Endothelial cell of umbilical vein (primary cell): ENCODE data around the gene GPR137B. TPM values are rescaled to one million over a fixed set of nuclear protein-coding genes. Genes with fewer than 3 reads are reported as not detected.

ENCODE experiments used
- BruUV-seq: library from RNA; stranded (reverse); fragments of 400-500 nt; replicated peaks from 2 replicates; lab custom pipeline; 2021; lab: Mats Ljungman, UMichigan
- CTCF ChIA-PET: fragments of 300-600, 350-600 bp; sonication (Branson Sonifier 250); formaldehyde crosslinking; loops from one replicate; lab custom pipeline; 2021; ENCODE audit warnings: antibody characterized with exemption, inconsistent platforms; lab: Charles Lee
- POLR2A ChIA-PET: fragments of 300-600, 350-600 bp; sonication (Branson Sonifier 250); formaldehyde crosslinking; loops from one replicate; lab custom pipeline; 2021; ENCODE audit warnings: antibody characterized with exemption, inconsistent platforms; lab: Charles Lee
- DNase-seq: peaks from one replicate; pipeline ENCODE4 v3.0.0-alpha.2; 2011; ENCODE audit warnings: low read depth, low spot score
- FAIRE-seq: peaks from 2 replicates; lab custom pipeline; 2011; peaks lifted over from hg19 to GRCh38; lab: Jason Lieb, UNC
- H2AFZ ChIP-seq: 2 replicates; pipeline ENCODE4 v1.6.0; 2012; ENCODE audit warnings: low read depth, low read length, control low read depth, inconsistent platforms
- H3K27ac ChIP-seq: 2 replicates; pipeline ENCODE4 v1.5.1; 2011; ENCODE audit warnings: low read depth, mild to moderate bottlenecking, control low read depth, low read length, moderate library complexity; ENCODE audit not compliant: insufficient read depth
- H3K27me3 ChIP-seq, 2 experiments: 2 replicates each; pipeline versions ENCODE4 v1.6.0 to v1.6.1; 2011; ENCODE audit warnings: low read length in 2 of 2, mixed read lengths in 1 of 2; ENCODE audit not compliant: control insufficient read depth in 2 of 2, insufficient read depth in 2 of 2
- H3K36me3 ChIP-seq, 2 experiments: 2 replicates in 1 of 2; 3 replicates in 1 of 2; pipeline ENCODE4 v1.5.1; 2011; ENCODE audit warnings: low read length in 2 of 2, mild to moderate bottlenecking in 1 of 2, moderate library complexity in 1 of 2; ENCODE audit not compliant: control insufficient read depth in 2 of 2, insufficient read depth in 2 of 2; ENCODE audit errors: extremely low read depth in 1 of 2
- H3K4me1 ChIP-seq: 3 replicates; pipeline ENCODE4 v1.5.1; 2011; ENCODE audit warnings: mild to moderate bottlenecking, low read length; ENCODE audit not compliant: control insufficient read depth, insufficient read depth; ENCODE audit errors: extremely low read depth
- H3K4me2 ChIP-seq: 2 replicates; pipeline ENCODE4 v1.6.1; 2011; ENCODE audit warnings: low read length, control low read depth, mixed read lengths; ENCODE audit not compliant: insufficient read depth
- H3K4me3 ChIP-seq, 3 experiments: fragments of 200-600 bp in 1 of 3; sonication (generic), shearing (Covaris generic) in 1 of 3; replicated peaks in 1 of 3; 2 replicates each; pipeline ENCODE4 v1.5.1; 2011 to 2016; ENCODE audit warnings: control low read depth in 3 of 3, low read length in 3 of 3, mild to moderate bottlenecking in 2 of 3, inconsistent platforms in 1 of 3, low read depth in 1 of 3, moderate library complexity in 1 of 3; ENCODE audit not compliant: insufficient read depth in 1 of 3
- H3K79me2 ChIP-seq: 2 replicates; pipeline ENCODE4 v1.6.0; 2012; ENCODE audit warnings: low read length, inconsistent platforms; ENCODE audit not compliant: control insufficient read depth, insufficient read depth
- H3K9ac ChIP-seq: replicated peaks from 2 replicates; pipeline ENCODE3; 2011; ENCODE audit warnings: low read length, control low read depth; ENCODE audit not compliant: insufficient read depth; ENCODE audit errors: extremely low read depth
- H3K9me1 ChIP-seq: replicated peaks from 3 replicates; pipeline ENCODE4 v1.6.0; 2011; ENCODE audit warnings: mild to moderate bottlenecking, low read length; ENCODE audit not compliant: control insufficient read depth, insufficient read depth; ENCODE audit errors: extremely low read depth
- H3K9me3 ChIP-seq: replicated peaks from 2 replicates; pipeline ENCODE4 v1.5.1; 2012; ENCODE audit warnings: low read length, inconsistent platforms; ENCODE audit not compliant: control insufficient read depth, insufficient read depth
- H4K20me1 ChIP-seq: replicated peaks from 2 replicates; pipeline ENCODE3; 2011; ENCODE audit warnings: mild to moderate bottlenecking, low read length; ENCODE audit not compliant: control insufficient read depth, insufficient read depth; ENCODE audit errors: extremely low read depth
- EZH2 ChIP-seq: IDR thresholded peaks from 2 replicates; pipeline ENCODE4 v1.6.1; 2012; ENCODE audit warnings: borderline replicate concordance, low read depth, mild to moderate bottlenecking, moderate library complexity, low read length, inconsistent platforms; ENCODE audit not compliant: severe bottlenecking
- FOS ChIP-seq: IDR thresholded peaks from 2 replicates; pipeline ENCODE4 v1.6.1; 2011; ENCODE audit warnings: mild to moderate bottlenecking, low read length, moderate library complexity, borderline replicate concordance; ENCODE audit not compliant: insufficient read depth
- GATA2 ChIP-seq: IDR thresholded peaks from 2 replicates; pipeline ENCODE4 v1.7.0; 2011; ENCODE audit warnings: low read depth, mild to moderate bottlenecking, moderate library complexity, mixed read lengths, low read length; ENCODE audit not compliant: insufficient read length, insufficient read depth
- JUN ChIP-seq: IDR thresholded peaks from 2 replicates; pipeline ENCODE4 v1.6.1; 2011; ENCODE audit warnings: borderline replicate concordance, low read depth; ENCODE audit not compliant: insufficient read length, insufficient read depth
- MAX ChIP-seq: IDR thresholded peaks from 2 replicates; pipeline ENCODE4 v1.6.1; 2011; ENCODE audit not compliant: insufficient read depth, insufficient read length
- MYC ChIP-seq: IDR thresholded peaks from one replicate; pipeline ENCODE4 v1.6.1; 2011; ENCODE audit warnings: mild to moderate bottlenecking, low read depth, low read length
- POLR2A ChIP-seq: IDR thresholded peaks from 2 replicates; pipeline ENCODE4 v1.6.1; 2012; ENCODE audit warnings: low read depth, mild to moderate bottlenecking, control low read depth, low read length
- POLR2AphosphoS5 ChIP-seq: IDR thresholded peaks from 2 replicates; pipeline ENCODE4 v1.6.1; 2012; ENCODE audit warnings: low read depth, mild to moderate bottlenecking, control low read depth, low read length, moderate library complexity; ENCODE audit not compliant: insufficient read depth
- dilution Hi-C: fragments of 300-500 bp; cut with MboI; formaldehyde crosslinking; loops from one replicate; pipeline ENCODE4 v1.15.0; 2019; ENCODE audit warnings: low sequenced_read_pairs; ENCODE audit not compliant: extremely low pct_ligation_motif_present
- intact Hi-C: fragments of 100-400 bp; cut with micrococcal nuclease; formaldehyde crosslinking; loops from one replicate; pipeline ENCODE4 v1.10.0; 2022
- polyA plus RNA-seq, 4 experiments: library from polyadenylated mRNA; depleted of rRNA in 3 of 4; stranded (reverse) in 3 of 4; unstranded in 1 of 4; fragments of >200 nt; gene quantifications; 2 replicates each; pipeline versions ENCODE4 v1.2.1 to v1.2.3, GENCODE V29; 2011 to 2012; ENCODE audit warnings: missing spikeins in 1 of 4
- total RNA-seq: library from RNA; stranded (reverse); gene quantifications from 2 replicates; pipeline ENCODE4 v1.2.3, GENCODE V29; 2021
- TF ChIP-seq, protein P1 (sequence below), 2 donors: IDR thresholded peaks; 1 replicate in 1 of 2; 2 replicates in 1 of 2; pipeline ENCODE4 v1.5.1; 2011; ENCODE audit warnings: low read length in 2 of 2, mild to moderate bottlenecking in 2 of 2, moderate library complexity in 2 of 2, control low read depth in 1 of 2, inconsistent platforms in 1 of 2, low read depth in 1 of 2; ENCODE audit not compliant: insufficient read depth in 1 of 2; ENCODE audit errors: extremely low read depth in 1 of 2

Gene GPR137B
- total and polyA plus RNA-seq, 2 donors (not counting 3 experiments of a cell fraction or from before 2014, with no cell fraction given), result 7.8 to 11.9 TPM

DNA sequence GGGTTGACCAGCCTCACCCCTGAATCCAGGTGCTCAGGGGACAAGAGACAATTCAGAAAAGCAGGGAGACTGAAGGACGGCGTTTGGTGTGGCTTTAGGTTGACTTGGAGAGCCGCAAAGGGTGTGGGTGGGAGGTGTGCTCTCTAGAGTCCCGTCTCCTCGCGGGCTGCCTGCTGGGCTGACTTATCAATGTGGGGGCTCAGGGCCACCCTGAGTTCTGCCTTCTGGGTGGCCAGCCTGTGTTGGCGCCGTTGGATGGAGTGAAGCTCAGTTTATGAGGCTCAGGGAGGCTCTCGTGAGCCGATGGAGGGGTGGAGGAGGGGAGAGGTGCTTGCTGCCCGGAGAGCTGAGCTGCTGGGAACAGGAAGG is 13.0 kb downstream of the GPR137B start:
- FAIRE-seq (no peak), DNase-seq (no peak)
- H3K79me2 ChIP-seq, result no peaks in the 10 kb centered on the region
- no peak overlapping the region for H3K4me2 ChIP-seq
- no peaks in the 10 kb centered on the region for H3K27me3 ChIP-seq
- H3K36me3 ChIP-seq, result no peaks in the 10 kb centered on the region
- H3K9me3 ChIP-seq, result no peaks in the 10 kb centered on the region
- intact Hi-C loops (no loop called here), dilution Hi-C loops (no loop called here)
- TF ChIP-seq MYC (no peak), POLR2A (no peak)
- no peak overlapping the region for H3K9ac ChIP-seq
- ChIA-PET CTCF (interaction anchor here (1.0 to 1.5 kb wide), 3 partner anchors 11 to 12 kb away, joined by 3 read pairs; no protein-coding TSS in a partner anchor), POLR2A (no interaction called here)
- H2AFZ ChIP-seq, result no peak overlapping the region
- no peaks in the 10 kb centered on the region for H4K20me1 ChIP-seq
- H3K9me1 ChIP-seq, result no peaks in the 10 kb centered on the region
- no TSS peak for BruUV-seq
- H3K4me3 ChIP-seq, result no peak overlapping the region
- H3K27ac ChIP-seq, result no peak overlapping the region
- H3K4me1 ChIP-seq, result no peaks in the 10 kb centered on the region

- Histone ChIP-seq H3K4me2 (no peak overlapping the region), H3K9me3 (no peaks in the 10 kb centered on the region), H3K9ac (no peak overlapping the region), H3K27ac (no peak overlapping the region), H3K9me1 (no peaks in the 10 kb centered on the region), H3K4me3 (no peak overlapping the region), H3K4me1 (no peaks in the 10 kb centered on the region), H3K79me2 (no peaks in the 10 kb centered on the region), H3K36me3 (no peaks in the 10 kb centered on the region), H2AFZ (no peak overlapping the region), H4K20me1 (no peaks in the 10 kb centered on the region), H3K27me3 (no peaks in the 10 kb centered on the region)
- CTCF ChIA-PET, result interaction anchor here (1.0 to 1.5 kb wide), 2 partner anchors 11 to 13 kb away, joined by 3 read pairs; no protein-coding TSS in a partner anchor
- dilution Hi-C loops (no loop called here), intact Hi-C loops (no loop called here)
- TF ChIP-seq FOS, result no peak
- TF ChIP-seq JUN, result no peak
- no peak for TF ChIP-seq POLR2AphosphoS5
- TF ChIP-seq MAX, result no peak
- TF ChIP-seq, protein P1, sequence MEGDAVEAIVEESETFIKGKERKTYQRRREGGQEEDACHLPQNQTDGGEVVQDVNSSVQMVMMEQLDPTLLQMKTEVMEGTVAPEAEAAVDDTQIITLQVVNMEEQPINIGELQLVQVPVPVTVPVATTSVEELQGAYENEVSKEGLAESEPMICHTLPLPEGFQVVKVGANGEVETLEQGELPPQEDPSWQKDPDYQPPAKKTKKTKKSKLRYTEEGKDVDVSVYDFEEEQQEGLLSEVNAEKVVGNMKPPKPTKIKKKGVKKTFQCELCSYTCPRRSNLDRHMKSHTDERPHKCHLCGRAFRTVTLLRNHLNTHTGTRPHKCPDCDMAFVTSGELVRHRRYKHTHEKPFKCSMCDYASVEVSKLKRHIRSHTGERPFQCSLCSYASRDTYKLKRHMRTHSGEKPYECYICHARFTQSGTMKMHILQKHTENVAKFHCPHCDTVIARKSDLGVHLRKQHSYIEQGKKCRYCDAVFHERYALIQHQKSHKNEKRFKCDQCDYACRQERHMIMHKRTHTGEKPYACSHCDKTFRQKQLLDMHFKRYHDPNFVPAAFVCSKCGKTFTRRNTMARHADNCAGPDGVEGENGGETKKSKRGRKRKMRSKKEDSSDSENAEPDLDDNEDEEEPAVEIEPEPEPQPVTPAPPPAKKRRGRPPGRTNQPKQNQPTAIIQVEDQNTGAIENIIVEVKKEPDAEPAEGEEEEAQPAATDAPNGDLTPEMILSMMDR (IDR thresholded peaks at IDR 0.05; ENCODE audit: extremely low read depth in 1 of 2, insufficient read depth in 1 of 2, low read depth in 1 of 2, low read length in 2 of 2), result no peak
- no peak for TF ChIP-seq EZH2
- no peak for TF ChIP-seq POLR2A
- TF ChIP-seq GATA2, result no peak
- TF ChIP-seq MYC, result no peak
- DNase-seq (no peak), FAIRE-seq (no peak)
- POLR2A ChIA-PET, result no interaction called here
- no TSS peak for BruUV-seq
Measured at GRCh38 chr1:236155841-236156503, 13.6 kb downstream of the GPR137B start.
